Sigmoid colon (tissue), 4 donors: Measurements from ENCODE around the gene ACTRT3.

Source experiments
- EP300 ChIP-seq, 4 donors: sonication (generic); formaldehyde crosslinking; IDR thresholded peaks; one replicate each; pipeline ENCODE4 v1.6.1; 2017; ENCODE audit warnings: antibody characterized with exemption in 4 of 4
- POLR2A ChIP-seq, 2 donors: fragments of 450-650 bp; IDR thresholded peaks; one replicate each; pipeline ENCODE4 v1.6.1; 2016; ENCODE audit warnings: antibody characterized with exemption in 2 of 2, mild to moderate bottlenecking in 2 of 2, moderate library complexity in 2 of 2
- TF ChIP-seq, protein P1 (sequence below), 4 experiments: fragments of 450-650 bp in 3 of 4; fragments of 200-600 bp in 1 of 4; IDR thresholded peaks; one replicate each; pipeline ENCODE4 v1.5.1; 2016 to 2019; ENCODE audit warnings: antibody characterized with exemption in 4 of 4, mild to moderate bottlenecking in 3 of 4, moderate library complexity in 2 of 4

GRCh38 chr3:169722724-169723123 is 46.6 kb downstream of the ACTRT3 start:
- TF ChIP-seq, protein P1, sequence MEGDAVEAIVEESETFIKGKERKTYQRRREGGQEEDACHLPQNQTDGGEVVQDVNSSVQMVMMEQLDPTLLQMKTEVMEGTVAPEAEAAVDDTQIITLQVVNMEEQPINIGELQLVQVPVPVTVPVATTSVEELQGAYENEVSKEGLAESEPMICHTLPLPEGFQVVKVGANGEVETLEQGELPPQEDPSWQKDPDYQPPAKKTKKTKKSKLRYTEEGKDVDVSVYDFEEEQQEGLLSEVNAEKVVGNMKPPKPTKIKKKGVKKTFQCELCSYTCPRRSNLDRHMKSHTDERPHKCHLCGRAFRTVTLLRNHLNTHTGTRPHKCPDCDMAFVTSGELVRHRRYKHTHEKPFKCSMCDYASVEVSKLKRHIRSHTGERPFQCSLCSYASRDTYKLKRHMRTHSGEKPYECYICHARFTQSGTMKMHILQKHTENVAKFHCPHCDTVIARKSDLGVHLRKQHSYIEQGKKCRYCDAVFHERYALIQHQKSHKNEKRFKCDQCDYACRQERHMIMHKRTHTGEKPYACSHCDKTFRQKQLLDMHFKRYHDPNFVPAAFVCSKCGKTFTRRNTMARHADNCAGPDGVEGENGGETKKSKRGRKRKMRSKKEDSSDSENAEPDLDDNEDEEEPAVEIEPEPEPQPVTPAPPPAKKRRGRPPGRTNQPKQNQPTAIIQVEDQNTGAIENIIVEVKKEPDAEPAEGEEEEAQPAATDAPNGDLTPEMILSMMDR (IDR thresholded peaks at IDR 0.05) = no peak
- TF ChIP-seq POLR2A (IDR thresholded peaks at IDR 0.05) = no peak
- TF ChIP-seq EP300 (IDR thresholded peaks at IDR 0.05) = no peak
